Upper lobe of left lung (tissue), 6 donors: ENCODE results near the gene GPC5. TPM values are rescaled to one million over a fixed set of nuclear protein-coding genes. Genes with fewer than 3 reads are reported as not detected.
"Not testable (repeated sequence)": the region's sequence is repeated elsewhere in the genome, so short reads cannot be mapped to it uniquely, and the experiment has no call there.

Source experiments
- ATAC-seq, 2 donors: fragments of 200-7000 bp; cut with Tn5 transposase; one replicate each; pipeline ENCODE4 v1.9.1; 2022; ENCODE audit warnings: mild to moderate bottlenecking in 2 of 2, moderate library complexity in 2 of 2; ENCODE audit not compliant: low FRiP score in 2 of 2
- DNase-seq, 2 donors: peaks; one replicate each; pipeline ENCODE4 v3.0.0-alpha.2; 2019 to 2020
- H3K27ac ChIP-seq, 4 donors: fragments of 200-600 bp; sonication (generic); one replicate each; pipeline ENCODE4 v1.5.1; 2016 to 2019
- H3K27me3 ChIP-seq, 4 donors: fragments of 200-600 bp; sonication (generic); one replicate each; pipeline ENCODE4 v1.5.1; 2017 to 2019
- H3K36me3 ChIP-seq, 4 donors: fragments of 200-600 bp; sonication (generic); one replicate each; pipeline ENCODE4 v1.5.1; 2016 to 2019
- H3K4me1 ChIP-seq, 4 donors: fragments of 200-600 bp; sonication (generic); one replicate each; pipeline ENCODE4 v1.5.1; 2018 to 2019
- H3K4me3 ChIP-seq, 4 donors: fragments of 200-600 bp; sonication (generic); one replicate each; pipeline ENCODE4 v1.5.1; 2017 to 2019; ENCODE audit warnings: mild to moderate bottlenecking in 2 of 4, moderate library complexity in 1 of 4
- H3K9me3 ChIP-seq, 4 donors: fragments of 200-600 bp; sonication (generic); one replicate each; pipeline ENCODE4 v1.5.1; 2018 to 2019
- EP300 ChIP-seq, 4 donors: sonication (generic); formaldehyde crosslinking; IDR thresholded peaks; one replicate each; pipeline ENCODE4 v1.5.1; 2017; ENCODE audit warnings: antibody characterized with exemption in 4 of 4, control low read depth in 2 of 4
- POLR2A ChIP-seq, 4 donors: fragments of 450-650 bp; IDR thresholded peaks; one replicate each; pipeline ENCODE4 v1.5.1; 2016 to 2017; ENCODE audit warnings: antibody characterized with exemption in 4 of 4, mild to moderate bottlenecking in 2 of 4
- POLR2AphosphoS5 ChIP-seq, 2 donors: sonication (generic); formaldehyde crosslinking; IDR thresholded peaks; one replicate each; pipeline ENCODE4 v1.5.1; 2017; ENCODE audit warnings: antibody characterized with exemption in 2 of 2
- WGBS, 2 donors: methylation state at CpG; one replicate each; pipeline ENCODE4 v1.1.5; 2017 to 2018; 5-methylcytosine and 5-hydroxymethylcytosine counted together
- total RNA-seq, 6 donors: library from RNA; depleted of rRNA in 4 of 6; stranded (reverse); fragments of >200 nt in 4 of 6; gene quantifications; one replicate each; pipeline versions ENCODE4 v1.1.0 to v1.2.1, GENCODE V29; 2016 to 2021
- TF ChIP-seq, protein P1 (sequence below), 6 experiments: fragments of 450-650 bp in 4 of 6; fragments of 200-600 bp in 2 of 6; sonication (generic) in 2 of 6; IDR thresholded peaks; one replicate each; pipeline ENCODE4 v1.5.1; 2016 to 2019; ENCODE audit warnings: antibody characterized with exemption in 6 of 6
- donor health status: DM: no; HTN: no; CAD: no; lungs with moderate emphysema.
- donor health status: DM: no; HTN: yes; CAD: no; lungs with severe emphysema.

Gene GPC5
- total RNA-seq, 6 donors from 2014 or later: 7.6 to 51.4 (median 12.8) TPM

DNA sequence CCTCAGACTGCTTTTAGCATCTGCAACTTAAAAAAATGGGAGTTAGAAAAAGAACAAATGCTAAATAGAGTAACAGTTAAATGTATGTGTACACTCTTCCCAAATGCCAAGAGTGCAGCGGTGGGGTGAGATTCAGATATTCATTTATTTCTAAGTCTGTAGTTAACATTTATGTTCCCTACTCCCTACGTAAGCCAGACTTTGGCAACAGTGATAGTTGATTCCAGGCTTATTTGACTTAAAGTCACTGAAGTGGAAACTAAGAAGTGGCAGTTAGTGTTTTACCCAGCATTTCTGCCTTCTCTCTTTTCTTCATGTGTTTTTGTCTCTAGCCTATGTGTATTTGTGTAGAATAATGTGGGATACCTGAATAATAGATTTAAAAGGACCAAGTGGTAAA is 46.4 kb upstream of the GPC5 start:
- no peaks in the 10 kb centered on the region for H3K9me3 ChIP-seq
- H3K4me1 ChIP-seq: peaks cover 21 to 38% (median 29%) of the 10 kb centered on the region in 4 donors
- ATAC-seq (no peak), DNase-seq (no peak)
- WGBS, 2 donors: 79 to 86% methylated on average over 2 of the region's 2 CpGs
- no peaks in the 10 kb centered on the region for H3K27me3 ChIP-seq
- peaks cover 0 to 59% (median 8%) of the 10 kb centered on the region in 4 donors for H3K36me3 ChIP-seq
- H3K4me3 ChIP-seq: no peak overlapping the region
- TF ChIP-seq EP300 (IDR thresholded peaks at IDR 0.05): no peak
- TF ChIP-seq POLR2A (IDR thresholded peaks at IDR 0.05): no peak
- H3K27ac ChIP-seq: no peak overlapping the region

DNA sequence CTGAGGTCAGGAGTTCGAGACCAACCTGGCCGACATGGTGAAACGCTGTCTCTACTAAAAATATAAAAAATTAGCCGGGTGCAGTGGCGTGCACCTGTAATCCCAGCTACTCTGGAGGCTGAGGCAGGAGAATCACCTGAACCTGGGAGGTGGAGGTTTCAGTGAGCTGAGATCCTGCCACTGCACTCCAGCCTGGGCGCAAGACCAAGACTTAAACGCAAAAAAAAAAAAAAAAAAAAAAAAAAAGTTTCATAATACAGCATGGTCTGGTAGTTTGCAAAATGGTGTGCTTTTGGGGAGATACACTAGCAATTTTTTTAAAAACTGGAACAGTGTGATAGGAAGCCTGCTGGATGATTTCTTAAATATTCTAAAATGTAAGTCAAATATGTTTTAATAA is 45.5 kb upstream of the GPC5 start:
- not testable (repeated sequence) for H3K27me3 ChIP-seq, DNase-seq, H3K4me3 ChIP-seq, H3K9me3 ChIP-seq, ATAC-seq, H3K27ac ChIP-seq
- 81% methylated on average over 7 of the region's 7 CpGs for WGBS, 2 donors
- Histone ChIP-seq H3K36me3 (peaks cover 0 to 62% (median 8%) of the 10 kb centered on the region in 4 donors), H3K4me1 (peaks cover 21 to 37% (median 28%) of the 10 kb centered on the region in 4 donors)

- H3K4me3 ChIP-seq: no peak overlapping the region
These were observed 44.9 kb upstream of the GPC5 start for GRCh38 chr13:91353494-91353893.

GRCh38 chr13:91355099-91355825 is 43.2 kb upstream of the GPC5 start:
- H3K36me3 ChIP-seq: peaks cover 0 to 59% (median 8%) of the 10 kb centered on the region in 4 donors
- no peak overlapping the region for H3K4me3 ChIP-seq
- WGBS, 2 donors: 92 to 98% methylated on average over 6 of the region's 6 CpGs
- no peaks in the 10 kb centered on the region for H3K9me3 ChIP-seq
- ATAC-seq (no peak), DNase-seq (no peak)
- H3K27me3 ChIP-seq: no peaks in the 10 kb centered on the region
- H3K4me1 ChIP-seq: peaks cover 15 to 24% (median 19%) of the 10 kb centered on the region in 4 donors
- no peak for TF ChIP-seq EP300 (IDR thresholded peaks at IDR 0.05)
- TF ChIP-seq POLR2A (IDR thresholded peaks at IDR 0.05): no peak
- TF ChIP-seq POLR2AphosphoS5 (IDR thresholded peaks at IDR 0.05): no peak
- TF ChIP-seq, protein P1, sequence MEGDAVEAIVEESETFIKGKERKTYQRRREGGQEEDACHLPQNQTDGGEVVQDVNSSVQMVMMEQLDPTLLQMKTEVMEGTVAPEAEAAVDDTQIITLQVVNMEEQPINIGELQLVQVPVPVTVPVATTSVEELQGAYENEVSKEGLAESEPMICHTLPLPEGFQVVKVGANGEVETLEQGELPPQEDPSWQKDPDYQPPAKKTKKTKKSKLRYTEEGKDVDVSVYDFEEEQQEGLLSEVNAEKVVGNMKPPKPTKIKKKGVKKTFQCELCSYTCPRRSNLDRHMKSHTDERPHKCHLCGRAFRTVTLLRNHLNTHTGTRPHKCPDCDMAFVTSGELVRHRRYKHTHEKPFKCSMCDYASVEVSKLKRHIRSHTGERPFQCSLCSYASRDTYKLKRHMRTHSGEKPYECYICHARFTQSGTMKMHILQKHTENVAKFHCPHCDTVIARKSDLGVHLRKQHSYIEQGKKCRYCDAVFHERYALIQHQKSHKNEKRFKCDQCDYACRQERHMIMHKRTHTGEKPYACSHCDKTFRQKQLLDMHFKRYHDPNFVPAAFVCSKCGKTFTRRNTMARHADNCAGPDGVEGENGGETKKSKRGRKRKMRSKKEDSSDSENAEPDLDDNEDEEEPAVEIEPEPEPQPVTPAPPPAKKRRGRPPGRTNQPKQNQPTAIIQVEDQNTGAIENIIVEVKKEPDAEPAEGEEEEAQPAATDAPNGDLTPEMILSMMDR (IDR thresholded peaks at IDR 0.05): no peak
- H3K27ac ChIP-seq: no peak overlapping the region

More at GRCh38 chr13:91353494-91353893, 44.9 kb upstream of the GPC5 start:
- no peak for TF ChIP-seq EP300 (IDR thresholded peaks at IDR 0.05)
- TF ChIP-seq POLR2A (IDR thresholded peaks at IDR 0.05): no peak
- TF ChIP-seq, protein P1 (IDR thresholded peaks at IDR 0.05): no peak
- no peak for TF ChIP-seq POLR2AphosphoS5 (IDR thresholded peaks at IDR 0.05)
- Histone ChIP-seq H3K36me3 (peaks cover 0 to 62% (median 8%) of the 10 kb centered on the region in 4 donors), H3K9me3 (no peaks in the 10 kb centered on the region), H3K27ac (no peak overlapping the region), H3K4me1 (peaks cover 21 to 37% (median 30%) of the 10 kb centered on the region in 4 donors), H3K27me3 (no peaks in the 10 kb centered on the region)
- no peak for DNase-seq
- ATAC-seq: no peak
- WGBS, 2 donors: 6 to 23% methylated on average over 1 of the region's 1 CpG

- DNase-seq (no peak), ATAC-seq (no peak)
- Histone ChIP-seq H3K4me3 (no peak overlapping the region), H3K36me3 (peaks cover 0 to 51% (median 2%) of the 10 kb centered on the region in 4 donors), H3K4me1 (peaks cover 9 to 16% (median 11%) of the 10 kb centered on the region in 4 donors), H3K27me3 (no peaks in the 10 kb centered on the region), H3K9me3 (no peaks in the 10 kb centered on the region), H3K27ac (no peak overlapping the region)
- WGBS, 2 donors: 93 to 95% methylated on average over 6 of the region's 6 CpGs
- TF ChIP-seq, protein P1 (IDR thresholded peaks at IDR 0.05): no peak
- TF ChIP-seq EP300 (IDR thresholded peaks at IDR 0.05) (no peak), POLR2AphosphoS5 (IDR thresholded peaks at IDR 0.05) (no peak), POLR2A (IDR thresholded peaks at IDR 0.05) (no peak)
These were observed 42.4 kb upstream of the GPC5 start for GRCh38 chr13:91355826-91356710.
